SU-DHL-6 (cell line): ENCODE measurements around the gene KDM2A.

Experiments used
- EZH2phosphoT487 ChIP-seq: fragments of 200-600 bp; sonication (generic), shearing (Covaris generic); conservative IDR thresholded peaks from 2 replicates; pipeline ENCODE4 v1.6.1; 2018; ENCODE audit warnings: mild to moderate bottlenecking, antibody characterized with exemption, low read length, moderate library complexity, mixed read lengths
- TF ChIP-seq, protein P1 (sequence below): fragments of 200-600 bp; sonication (generic); IDR thresholded peaks from one replicate; pipeline ENCODE4 v1.5.1; 2017; ENCODE audit warnings: antibody characterized with exemption, mild to moderate bottlenecking, low read length, moderate library complexity; ENCODE audit not compliant: insufficient read depth, poor library complexity, severe bottlenecking

DNA sequence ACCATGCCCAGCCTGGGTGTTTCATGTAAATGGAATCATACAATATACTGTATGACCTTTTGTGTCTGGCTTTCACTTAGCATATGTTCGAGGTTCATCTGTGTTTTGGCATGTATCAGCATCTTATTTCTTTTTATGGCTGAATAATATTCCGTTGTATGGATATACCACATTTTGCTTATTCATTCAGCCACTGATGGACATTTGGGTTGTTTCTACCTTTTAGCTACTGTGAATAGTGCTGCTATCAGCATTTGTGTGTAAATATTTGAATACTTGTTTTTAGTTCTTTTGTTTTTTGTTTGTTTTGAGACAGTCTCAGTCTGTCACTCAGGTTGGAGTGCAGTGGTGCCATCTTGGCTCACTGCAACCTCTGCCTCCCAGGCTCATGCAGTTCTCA, 35.7 kb downstream of the KDM2A start:
- TF ChIP-seq, protein P1, sequence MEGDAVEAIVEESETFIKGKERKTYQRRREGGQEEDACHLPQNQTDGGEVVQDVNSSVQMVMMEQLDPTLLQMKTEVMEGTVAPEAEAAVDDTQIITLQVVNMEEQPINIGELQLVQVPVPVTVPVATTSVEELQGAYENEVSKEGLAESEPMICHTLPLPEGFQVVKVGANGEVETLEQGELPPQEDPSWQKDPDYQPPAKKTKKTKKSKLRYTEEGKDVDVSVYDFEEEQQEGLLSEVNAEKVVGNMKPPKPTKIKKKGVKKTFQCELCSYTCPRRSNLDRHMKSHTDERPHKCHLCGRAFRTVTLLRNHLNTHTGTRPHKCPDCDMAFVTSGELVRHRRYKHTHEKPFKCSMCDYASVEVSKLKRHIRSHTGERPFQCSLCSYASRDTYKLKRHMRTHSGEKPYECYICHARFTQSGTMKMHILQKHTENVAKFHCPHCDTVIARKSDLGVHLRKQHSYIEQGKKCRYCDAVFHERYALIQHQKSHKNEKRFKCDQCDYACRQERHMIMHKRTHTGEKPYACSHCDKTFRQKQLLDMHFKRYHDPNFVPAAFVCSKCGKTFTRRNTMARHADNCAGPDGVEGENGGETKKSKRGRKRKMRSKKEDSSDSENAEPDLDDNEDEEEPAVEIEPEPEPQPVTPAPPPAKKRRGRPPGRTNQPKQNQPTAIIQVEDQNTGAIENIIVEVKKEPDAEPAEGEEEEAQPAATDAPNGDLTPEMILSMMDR = no peak
- TF ChIP-seq EZH2phosphoT487 = no peak
